GM12878 (cell line): ENCODE results near the gene AMPD3. TPM values are rescaled to one million over a fixed set of nuclear protein-coding genes. Genes with fewer than 3 reads are reported as not detected.

Experiments
- ATF7 ChIP-seq: fragments of 450-650 bp; IDR thresholded peaks from 2 replicates; pipeline ENCODE4 v1.6.1; 2016; ENCODE audit warnings: low read depth, mild to moderate bottlenecking
- BHLHE40 ChIP-seq, 2 experiments: fragments of 450-650 bp in 1 of 2; IDR thresholded peaks; 2 replicates each; pipeline ENCODE4 v1.6.1; 2011 to 2017; ENCODE audit warnings: low read depth in 2 of 2, borderline replicate concordance in 1 of 2, improper control_type of control experiment in 1 of 2, low read length in 1 of 2, mild to moderate bottlenecking in 1 of 2
- BRCA1 ChIP-seq: IDR thresholded peaks from 2 replicates; pipeline ENCODE4 v1.6.1; 2011; ENCODE audit warnings: low read depth, low read length, improper control_type of control experiment
- CREB1 ChIP-seq: IDR thresholded peaks from 2 replicates; pipeline ENCODE4 v1.6.1; 2012; ENCODE audit warnings: low read depth, mild to moderate bottlenecking, inconsistent platforms
- CREM ChIP-seq: IDR thresholded peaks from 2 replicates; pipeline ENCODE4 v1.6.1; 2014; ENCODE audit warnings: antibody characterized with exemption, low read depth
- EP300 ChIP-seq, 2 experiments: fragments of 150-350 bp in 1 of 2; IDR thresholded peaks; 2 replicates each; pipeline ENCODE4 v1.6.1; 2011 to 2012; ENCODE audit warnings: low read depth in 2 of 2, low read length in 2 of 2, borderline replicate concordance in 1 of 2, improper control_type of control experiment in 1 of 2, inconsistent platforms in 1 of 2; ENCODE audit not compliant: control insufficient read depth in 1 of 2
- MEF2B ChIP-seq: fragments of 450-650 bp; IDR thresholded peaks from 2 replicates; pipeline ENCODE4 v1.6.1; 2018; ENCODE audit warnings: mild to moderate bottlenecking, moderate library complexity; ENCODE audit not compliant: partially characterized antibody, poor library complexity, severe bottlenecking
- NFYA ChIP-seq: IDR thresholded peaks from 2 replicates; pipeline ENCODE4 v1.6.1; 2011; ENCODE audit warnings: low read depth, mild to moderate bottlenecking, low read length, improper control_type of control experiment, borderline replicate concordance
- NFYB ChIP-seq: IDR thresholded peaks from 2 replicates; pipeline ENCODE4 v1.6.1; 2011; ENCODE audit warnings: low read depth, mild to moderate bottlenecking, low read length, improper control_type of control experiment, moderate library complexity; ENCODE audit not compliant: insufficient read depth
- PAX5 ChIP-seq: IDR thresholded peaks from 2 replicates; pipeline ENCODE4 v1.6.1; 2011; ENCODE audit warnings: low read depth, low read length, borderline replicate concordance
- PAX8 ChIP-seq: fragments of 450-650 bp; IDR thresholded peaks from 2 replicates; pipeline ENCODE4 v1.6.1; 2017; ENCODE audit warnings: mild to moderate bottlenecking, moderate library complexity
- POLR2AphosphoS5 ChIP-seq: IDR thresholded peaks from 2 replicates; pipeline ENCODE4 v1.6.1; 2011; ENCODE audit warnings: mild to moderate bottlenecking, low read length, inconsistent platforms
- SIN3A ChIP-seq: IDR thresholded peaks from 2 replicates; pipeline ENCODE4 v1.6.1; 2012; ENCODE audit warnings: low read depth, low read length, improper control_type of control experiment
- SPI1 ChIP-seq: IDR thresholded peaks from 2 replicates; pipeline ENCODE4 v1.6.1; 2011; ENCODE audit warnings: low read depth, mild to moderate bottlenecking, low read length, moderate library complexity, borderline replicate concordance; ENCODE audit not compliant: insufficient read depth
- polyA plus RNA-seq, 11 experiments: library from polyadenylated mRNA; depleted of rRNA in 4 of 11; unstranded in 6 of 11; stranded (reverse) in 5 of 11; fragments of >200 nt; fragmentation: Nextera tagmentation in 4 of 11; fragmentation: Illumina TruSeq in 1 of 11; extraction: Ambion mirVana in 4 of 11; extraction: Trizol in 1 of 11; gene quantifications; 1 replicate in 1 of 11; 2 replicates in 10 of 11; pipeline versions ENCODE4 v1.2.1 to v1.2.3, GENCODE V29; 2011 to 2016; ENCODE audit warnings: inconsistent platforms in 2 of 11, missing spikeins in 2 of 11, low read depth in 1 of 11
- total RNA-seq, 4 experiments: library from RNA; depleted of rRNA in 3 of 4; stranded (reverse); fragments of >200 nt in 3 of 4; fragmentation: Illumina TruSeq in 1 of 4; extraction: Trizol in 1 of 4; gene quantifications; 2 replicates each; pipeline versions ENCODE4 v1.2.1 to v1.2.3, GENCODE V29; 2013 to 2021
- TF ChIP-seq, protein P1 (sequence below): fragments of 450-650 bp; formaldehyde crosslinking; IDR thresholded peaks from 2 replicates; pipeline ENCODE4 v1.5.0; 2022; ENCODE audit warnings: mild to moderate bottlenecking, missing genetic modification characterization
- TF ChIP-seq, protein P2 (sequence below): fragments of 450-650 bp; IDR thresholded peaks from 2 replicates; pipeline ENCODE4 v1.6.1; 2017; ENCODE audit warnings: mild to moderate bottlenecking, low read depth, inconsistent platforms; ENCODE audit not compliant: poor library complexity, severe bottlenecking
- TF ChIP-seq, protein P3 (sequence below): IDR thresholded peaks from 2 replicates; pipeline ENCODE4 v1.6.1; 2011; ENCODE audit warnings: borderline replicate concordance, low read depth, mild to moderate bottlenecking, moderate library complexity, low read length; ENCODE audit not compliant: insufficient read depth, poor library complexity, severe bottlenecking
- TF ChIP-seq, protein P4 (sequence below): fragments of 150-350 bp; IDR thresholded peaks from 2 replicates; pipeline ENCODE4 v1.6.1; 2014; ENCODE audit warnings: mild to moderate bottlenecking, low read depth, low read length

Gene AMPD3
- total and polyA plus RNA-seq, 10 of the 15 experiments (the other 5 are each of a cell fraction or from before 2014, with no cell fraction given): 5.6 to 28.6 (median 15.9) TPM

DNA sequence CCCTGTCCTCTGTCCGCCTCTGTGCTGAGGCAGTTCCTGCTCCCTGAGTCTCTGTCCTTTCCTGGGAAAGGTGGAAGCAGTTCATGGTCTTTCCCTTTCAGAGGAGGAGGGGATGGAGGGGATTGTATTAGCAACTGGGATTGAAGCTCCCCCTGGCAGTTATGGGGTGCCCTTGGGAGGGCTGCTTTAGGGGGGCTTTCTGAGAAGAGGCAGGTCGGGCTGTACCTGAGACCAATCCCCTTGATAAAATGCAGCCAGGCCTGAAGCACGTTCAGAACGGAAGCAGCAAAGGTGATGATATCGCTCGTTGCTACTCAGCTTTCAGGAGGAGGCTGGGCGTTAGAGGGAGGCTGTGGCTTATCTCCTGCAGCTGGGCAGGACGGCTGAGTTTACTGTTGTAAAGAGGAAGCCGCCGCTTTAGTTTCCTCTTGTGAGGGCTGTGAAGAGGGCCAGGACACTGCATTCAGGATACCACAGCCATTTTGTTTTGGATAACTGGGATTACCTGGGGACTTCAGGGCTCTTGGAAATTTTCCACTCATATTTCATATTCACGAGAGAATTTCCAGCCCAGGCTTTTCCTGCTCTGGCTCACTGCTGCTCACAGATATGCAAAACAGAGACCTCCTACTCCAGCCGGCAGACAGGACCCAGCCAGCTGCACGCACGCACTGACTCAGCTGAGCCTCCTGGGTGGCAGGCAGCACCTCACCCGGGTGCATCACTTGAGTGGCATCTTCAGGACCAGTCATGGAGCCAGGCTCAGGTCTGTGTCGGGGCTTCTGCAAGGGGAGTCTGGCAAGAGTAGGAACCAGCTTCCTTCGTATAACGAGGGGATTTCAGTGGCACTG is 798 bp downstream of the AMPD3 start (continued):
- TF ChIP-seq PAX8 (no peak), NFYA (no peak), MEF2B (peak; percentile 28), ATF7 (0 out of 2 replicates have a peak, but pooled peaks have one; percentile 31), BRCA1 (no peak), POLR2AphosphoS5 (peak; percentile 23; the same call in 1 of the 2 replicates), NFYB (0 out of 2 replicates have a peak, but pooled peaks have one; percentile 33), CREM (peak; percentile 54; the same call in 1 of the 2 replicates), SIN3A (peak; percentile 69; the same call in 1 of the 2 replicates), CREB1 (peak; percentile 1; the same call in 1 of the 2 replicates), PAX5 (peak; percentile 13; the same call in 1 of the 2 replicates), BHLHE40 (IDR thresholded peaks at IDR 0.05; ENCODE audit: borderline replicate concordance in 1 of 2, low read depth in 2 of 2, low read length in 1 of 2) (peak in 1 of 2 experiments; percentile 28; a peak in 3 of 4 replicates), SPI1 (peak; percentile 72), EP300 (IDR thresholded peaks at IDR 0.05; ENCODE audit: borderline replicate concordance in 1 of 2, control insufficient read depth in 1 of 2, low read depth in 2 of 2, low read length in 2 of 2) (peak in 1 of 2 experiments; percentile 30; a peak in 1 of 4 replicates)
- TF ChIP-seq, protein P1, sequence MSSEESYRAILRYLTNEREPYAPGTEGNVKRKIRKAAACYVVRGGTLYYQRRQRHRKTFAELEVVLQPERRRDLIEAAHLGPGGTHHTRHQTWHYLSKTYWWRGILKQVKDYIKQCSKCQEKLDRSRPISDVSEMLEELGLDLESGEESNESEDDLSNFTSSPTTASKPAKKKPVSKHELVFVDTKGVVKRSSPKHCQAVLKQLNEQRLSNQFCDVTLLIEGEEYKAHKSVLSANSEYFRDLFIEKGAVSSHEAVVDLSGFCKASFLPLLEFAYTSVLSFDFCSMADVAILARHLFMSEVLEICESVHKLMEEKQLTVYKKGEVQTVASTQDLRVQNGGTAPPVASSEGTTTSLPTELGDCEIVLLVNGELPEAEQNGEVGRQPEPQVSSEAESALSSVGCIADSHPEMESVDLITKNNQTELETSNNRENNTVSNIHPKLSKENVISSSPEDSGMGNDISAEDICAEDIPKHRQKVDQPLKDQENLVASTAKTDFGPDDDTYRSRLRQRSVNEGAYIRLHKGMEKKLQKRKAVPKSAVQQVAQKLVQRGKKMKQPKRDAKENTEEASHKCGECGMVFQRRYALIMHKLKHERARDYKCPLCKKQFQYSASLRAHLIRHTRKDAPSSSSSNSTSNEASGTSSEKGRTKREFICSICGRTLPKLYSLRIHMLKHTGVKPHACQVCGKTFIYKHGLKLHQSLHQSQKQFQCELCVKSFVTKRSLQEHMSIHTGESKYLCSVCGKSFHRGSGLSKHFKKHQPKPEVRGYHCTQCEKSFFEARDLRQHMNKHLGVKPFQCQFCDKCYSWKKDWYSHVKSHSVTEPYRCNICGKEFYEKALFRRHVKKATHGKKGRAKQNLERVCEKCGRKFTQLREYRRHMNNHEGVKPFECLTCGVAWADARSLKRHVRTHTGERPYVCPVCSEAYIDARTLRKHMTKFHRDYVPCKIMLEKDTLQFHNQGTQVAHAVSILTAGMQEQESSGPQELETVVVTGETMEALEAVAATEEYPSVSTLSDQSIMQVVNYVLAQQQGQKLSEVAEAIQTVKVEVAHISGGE (CRISPR knock-in tag): no peak
- TF ChIP-seq, protein P2, sequence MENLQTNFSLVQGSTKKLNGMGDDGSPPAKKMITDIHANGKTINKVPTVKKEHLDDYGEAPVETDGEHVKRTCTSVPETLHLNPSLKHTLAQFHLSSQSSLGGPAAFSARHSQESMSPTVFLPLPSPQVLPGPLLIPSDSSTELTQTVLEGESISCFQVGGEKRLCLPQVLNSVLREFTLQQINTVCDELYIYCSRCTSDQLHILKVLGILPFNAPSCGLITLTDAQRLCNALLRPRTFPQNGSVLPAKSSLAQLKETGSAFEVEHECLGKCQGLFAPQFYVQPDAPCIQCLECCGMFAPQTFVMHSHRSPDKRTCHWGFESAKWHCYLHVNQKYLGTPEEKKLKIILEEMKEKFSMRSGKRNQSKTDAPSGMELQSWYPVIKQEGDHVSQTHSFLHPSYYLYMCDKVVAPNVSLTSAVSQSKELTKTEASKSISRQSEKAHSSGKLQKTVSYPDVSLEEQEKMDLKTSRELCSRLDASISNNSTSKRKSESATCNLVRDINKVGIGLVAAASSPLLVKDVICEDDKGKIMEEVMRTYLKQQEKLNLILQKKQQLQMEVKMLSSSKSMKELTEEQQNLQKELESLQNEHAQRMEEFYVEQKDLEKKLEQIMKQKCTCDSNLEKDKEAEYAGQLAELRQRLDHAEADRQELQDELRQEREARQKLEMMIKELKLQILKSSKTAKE: peak; percentile 64
- TF ChIP-seq, protein P3, sequence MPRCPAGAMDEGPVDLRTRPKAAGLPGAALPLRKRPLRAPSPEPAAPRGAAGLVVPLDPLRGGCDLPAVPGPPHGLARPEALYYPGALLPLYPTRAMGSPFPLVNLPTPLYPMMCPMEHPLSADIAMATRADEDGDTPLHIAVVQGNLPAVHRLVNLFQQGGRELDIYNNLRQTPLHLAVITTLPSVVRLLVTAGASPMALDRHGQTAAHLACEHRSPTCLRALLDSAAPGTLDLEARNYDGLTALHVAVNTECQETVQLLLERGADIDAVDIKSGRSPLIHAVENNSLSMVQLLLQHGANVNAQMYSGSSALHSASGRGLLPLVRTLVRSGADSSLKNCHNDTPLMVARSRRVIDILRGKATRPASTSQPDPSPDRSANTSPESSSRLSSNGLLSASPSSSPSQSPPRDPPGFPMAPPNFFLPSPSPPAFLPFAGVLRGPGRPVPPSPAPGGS: no peak
- TF ChIP-seq, protein P4, sequence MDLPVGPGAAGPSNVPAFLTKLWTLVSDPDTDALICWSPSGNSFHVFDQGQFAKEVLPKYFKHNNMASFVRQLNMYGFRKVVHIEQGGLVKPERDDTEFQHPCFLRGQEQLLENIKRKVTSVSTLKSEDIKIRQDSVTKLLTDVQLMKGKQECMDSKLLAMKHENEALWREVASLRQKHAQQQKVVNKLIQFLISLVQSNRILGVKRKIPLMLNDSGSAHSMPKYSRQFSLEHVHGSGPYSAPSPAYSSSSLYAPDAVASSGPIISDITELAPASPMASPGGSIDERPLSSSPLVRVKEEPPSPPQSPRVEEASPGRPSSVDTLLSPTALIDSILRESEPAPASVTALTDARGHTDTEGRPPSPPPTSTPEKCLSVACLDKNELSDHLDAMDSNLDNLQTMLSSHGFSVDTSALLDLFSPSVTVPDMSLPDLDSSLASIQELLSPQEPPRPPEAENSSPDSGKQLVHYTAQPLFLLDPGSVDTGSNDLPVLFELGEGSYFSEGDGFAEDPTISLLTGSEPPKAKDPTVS: no peak
